Measurements from ENCODE around the gene WDR7.

Gene WDR7

GRCh38 chr18:56715121-56715520 is 64.0 kb downstream of the WDR7 start:
- no peaks in the 10 kb centered on the region for H3K27me3 ChIP-seq (ENCODE audit: insufficient read depth, poor library complexity, severe bottlenecking)
- no peaks in the 10 kb centered on the region for H3K36me3 ChIP-seq (ENCODE audit: low read depth)
- no peaks in the 10 kb centered on the region for H3K9me3 ChIP-seq (ENCODE audit: severe bottlenecking)
- H3K4me1 ChIP-seq (ENCODE audit: insufficient read depth, poor library complexity, severe bottlenecking): no peaks in the 10 kb centered on the region
- no peak for TF ChIP-seq CTCF (IDR thresholded peaks at IDR 0.05; ENCODE audit: poor library complexity, severe bottlenecking)
- DNase-seq (ENCODE audit: low spot score) (no peak), ATAC-seq (ENCODE audit: low read depth) (no peak)
- no peak overlapping the region for H3K27ac ChIP-seq (ENCODE audit: poor library complexity, severe bottlenecking)
- H3K4me3 ChIP-seq (ENCODE audit: severe bottlenecking): no peak overlapping the region

GRCh38 chr18:56716692-56717146 is 65.6 kb downstream of the WDR7 start:
- Histone ChIP-seq H3K4me1 (ENCODE audit: insufficient read depth, poor library complexity, severe bottlenecking) (no peaks in the 10 kb centered on the region), H3K4me3 (ENCODE audit: severe bottlenecking) (no peak overlapping the region), H3K36me3 (ENCODE audit: low read depth) (no peaks in the 10 kb centered on the region), H3K9me3 (ENCODE audit: severe bottlenecking) (no peaks in the 10 kb centered on the region), H3K27ac (ENCODE audit: poor library complexity, severe bottlenecking) (no peak overlapping the region), H3K27me3 (ENCODE audit: insufficient read depth, poor library complexity, severe bottlenecking) (no peaks in the 10 kb centered on the region)
- no peak for ATAC-seq (ENCODE audit: low read depth)
- no peak for DNase-seq (ENCODE audit: low spot score)
- TF ChIP-seq CTCF (IDR thresholded peaks at IDR 0.05; ENCODE audit: poor library complexity, severe bottlenecking): no peak

- no peak for ATAC-seq (ENCODE audit: low read depth)
- Histone ChIP-seq H3K4me3 (ENCODE audit: severe bottlenecking) (no peak overlapping the region), H3K4me1 (ENCODE audit: insufficient read depth, poor library complexity, severe bottlenecking) (no peaks in the 10 kb centered on the region), H3K27ac (ENCODE audit: poor library complexity, severe bottlenecking) (no peak overlapping the region), H3K27me3 (ENCODE audit: insufficient read depth, poor library complexity, severe bottlenecking) (no peaks in the 10 kb centered on the region), H3K36me3 (ENCODE audit: low read depth) (no peaks in the 10 kb centered on the region), H3K9me3 (ENCODE audit: severe bottlenecking) (no peaks in the 10 kb centered on the region)
- DNase-seq (ENCODE audit: low spot score): no peak
- no peak for TF ChIP-seq CTCF (IDR thresholded peaks at IDR 0.05; ENCODE audit: poor library complexity, severe bottlenecking)
Measured at GRCh38 chr18:56721031-56721430, 69.9 kb downstream of the WDR7 start.

GRCh38 chr18:56721491-56721890 is 70.3 kb downstream of the WDR7 start:
- Histone ChIP-seq H3K4me1 (ENCODE audit: insufficient read depth, poor library complexity, severe bottlenecking) (no peaks in the 10 kb centered on the region), H3K36me3 (ENCODE audit: low read depth) (no peaks in the 10 kb centered on the region), H3K4me3 (ENCODE audit: severe bottlenecking) (no peak overlapping the region), H3K27me3 (ENCODE audit: insufficient read depth, poor library complexity, severe bottlenecking) (no peaks in the 10 kb centered on the region), H3K9me3 (ENCODE audit: severe bottlenecking) (no peaks in the 10 kb centered on the region), H3K27ac (ENCODE audit: poor library complexity, severe bottlenecking) (no peak overlapping the region)
- DNase-seq (ENCODE audit: low spot score): no peak
- TF ChIP-seq CTCF (IDR thresholded peaks at IDR 0.05; ENCODE audit: poor library complexity, severe bottlenecking): no peak
- ATAC-seq (ENCODE audit: low read depth): no peak

- TF ChIP-seq CTCF (IDR thresholded peaks at IDR 0.05; ENCODE audit: poor library complexity, severe bottlenecking): no peak
- H3K4me1 ChIP-seq (ENCODE audit: insufficient read depth, poor library complexity, severe bottlenecking): no peaks in the 10 kb centered on the region
- no peak for ATAC-seq (ENCODE audit: low read depth)
- DNase-seq (ENCODE audit: low spot score): no peak
- H3K4me3 ChIP-seq (ENCODE audit: severe bottlenecking): no peak overlapping the region
- no peak overlapping the region for H3K27ac ChIP-seq (ENCODE audit: poor library complexity, severe bottlenecking)
- H3K36me3 ChIP-seq (ENCODE audit: low read depth): no peaks in the 10 kb centered on the region
- no peaks in the 10 kb centered on the region for H3K27me3 ChIP-seq (ENCODE audit: insufficient read depth, poor library complexity, severe bottlenecking)
- H3K9me3 ChIP-seq (ENCODE audit: severe bottlenecking): no peaks in the 10 kb centered on the region
Measured at GRCh38 chr18:56722518-56722917, 71.4 kb downstream of the WDR7 start.
